A673 (cell line): ENCODE measurements around the gene FGGY. TPM values are rescaled to one million over a fixed set of nuclear protein-coding genes. Genes with fewer than 3 reads are reported as not detected.
"Not testable (repeated sequence)": the region's sequence is repeated elsewhere in the genome, so short reads cannot be mapped to it uniquely, and the experiment has no call there.

Experiments used
- BruUV-seq: library from RNA; stranded (reverse); fragments of 400-500 nt; replicated peaks from 2 replicates; lab custom pipeline; 2021; lab: Mats Ljungman, UMichigan
- CTCF ChIA-PET: fragments of 300-600 bp; sonication (Branson Sonifier 250); formaldehyde crosslinking; loops from one replicate; lab custom pipeline; 2022; ENCODE audit warnings: antibody characterized with exemption; lab: Charles Lee
- POLR2A ChIA-PET: fragments of 300-600 bp; sonication (Branson Sonifier 250); formaldehyde crosslinking; loops from one replicate; lab custom pipeline; 2022; ENCODE audit warnings: antibody characterized with exemption; ENCODE audit not compliant: low non-redundant PET; lab: Charles Lee
- DNase-seq: peaks from one replicate; pipeline ENCODE4 v3.0.0-alpha.2; 2015; ENCODE audit warnings: low spot score
- H3K27ac ChIP-seq: fragments of 200-600 bp; sonication (generic); 2 replicates; pipeline ENCODE4 v1.5.1; 2016; ENCODE audit warnings: mixed run types, low read depth, mild to moderate bottlenecking, mixed read lengths, antibody characterized with exemption, low read length; ENCODE audit not compliant: poor library complexity, severe bottlenecking
- H3K27me3 ChIP-seq: fragments of 200-600 bp; sonication (generic); replicated peaks from 2 replicates; pipeline ENCODE4 v1.6.1; 2017; ENCODE audit warnings: mixed run types, low read depth, mild to moderate bottlenecking, mixed read lengths, antibody characterized with exemption, low read length; ENCODE audit not compliant: insufficient read depth, poor library complexity
- H3K36me3 ChIP-seq: fragments of 200-600 bp; sonication (generic); 2 replicates; pipeline ENCODE4 v1.6.1; 2016; ENCODE audit warnings: mixed run types, mild to moderate bottlenecking, mixed read lengths, antibody characterized with exemption, low read length; ENCODE audit not compliant: insufficient read depth, poor library complexity, severe bottlenecking
- H3K4me1 ChIP-seq: fragments of 200-600 bp; sonication (generic); 2 replicates; pipeline ENCODE4 v1.6.1; 2017; ENCODE audit warnings: mixed run types, mild to moderate bottlenecking, mixed read lengths, antibody characterized with exemption, low read length; ENCODE audit not compliant: insufficient read depth, poor library complexity, severe bottlenecking
- H3K4me3 ChIP-seq: fragments of 200-600 bp; sonication (generic); 2 replicates; pipeline ENCODE4 v1.5.1; 2016; ENCODE audit warnings: low read depth, mixed run types, mild to moderate bottlenecking, mixed read lengths, low read length; ENCODE audit not compliant: poor library complexity, severe bottlenecking
- H3K9me3 ChIP-seq: fragments of 200-600 bp; sonication (generic); 2 replicates; pipeline ENCODE4 v1.6.1; 2016; ENCODE audit warnings: mixed run types, low read depth, mild to moderate bottlenecking, mixed read lengths, antibody characterized with exemption, low read length; ENCODE audit not compliant: poor library complexity, severe bottlenecking
- EZH2 ChIP-seq: fragments of 200-600 bp; sonication (generic); IDR thresholded peaks from 2 replicates; pipeline ENCODE4 v1.6.1; 2017; ENCODE audit warnings: borderline replicate concordance, low read depth, mild to moderate bottlenecking, mixed read lengths, antibody characterized with exemption, low read length; ENCODE audit not compliant: poor library complexity, severe bottlenecking
- intact Hi-C: fragments of 100-400 bp; cut with micrococcal nuclease; formaldehyde crosslinking; loops from one replicate; pipeline ENCODE4 v1.10.0; 2022; ENCODE audit not compliant: unreplicated experiment
- total RNA-seq: library from RNA; stranded (reverse); gene quantifications from 2 replicates; pipeline ENCODE4 v1.2.3, GENCODE V29; 2021
- TF ChIP-seq, protein P1 (sequence below): fragments of 300-800, 200-600 bp; sonication (generic); conservative IDR thresholded peaks from 2 replicates; pipeline ENCODE4 v1.5.1; 2017; ENCODE audit warnings: low read depth, mild to moderate bottlenecking, antibody characterized with exemption, low read length, moderate library complexity, mixed read lengths

The FGGY gene
- total RNA-seq, 1 experiment from 2014 or later, result 2.6 TPM

DNA sequence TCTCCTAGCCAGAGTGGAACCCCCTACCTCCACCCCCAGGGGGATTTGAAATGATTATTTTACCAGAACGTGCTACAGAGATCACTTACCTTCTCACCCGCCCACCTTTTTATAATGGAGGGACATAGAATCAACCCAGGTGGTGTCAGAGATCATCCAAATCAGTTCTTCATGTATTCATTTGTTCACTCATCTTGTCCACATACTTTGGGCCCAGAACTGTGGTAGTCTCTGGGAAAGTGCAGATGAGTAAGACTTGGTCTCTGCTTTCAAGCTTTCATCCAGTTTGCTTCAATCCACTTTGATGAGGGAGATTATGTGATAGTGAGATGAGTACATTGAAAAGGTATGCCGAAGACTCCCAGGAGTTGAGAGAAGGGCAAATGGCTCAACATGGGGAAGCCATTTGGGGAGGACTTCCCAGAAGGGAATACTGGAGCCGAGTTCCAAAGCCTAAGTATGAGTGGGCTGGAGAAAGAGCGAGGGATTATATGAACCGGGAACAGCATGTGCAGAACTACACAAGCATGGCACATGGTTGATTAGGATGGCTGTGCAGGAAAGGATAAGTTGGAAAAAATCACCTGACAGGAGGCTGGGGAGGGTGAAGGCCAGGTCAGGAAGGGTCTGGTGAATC, 1.9 kb downstream of the FGGY start:
- ChIA-PET POLR2A (no interaction called here), CTCF (no interaction called here)
- H3K9me3 ChIP-seq, result no peaks in the 10 kb centered on the region
- BruUV-seq, result no TSS peak
- H3K27ac ChIP-seq, result no peak overlapping the region
- no peaks in the 10 kb centered on the region for H3K27me3 ChIP-seq
- H3K4me3 ChIP-seq, result no peak overlapping the region
- no peaks in the 10 kb centered on the region for H3K4me1 ChIP-seq
- intact Hi-C loops, result no loop called here
- no peak for DNase-seq
- no peak for TF ChIP-seq EZH2
- TF ChIP-seq, protein P1, sequence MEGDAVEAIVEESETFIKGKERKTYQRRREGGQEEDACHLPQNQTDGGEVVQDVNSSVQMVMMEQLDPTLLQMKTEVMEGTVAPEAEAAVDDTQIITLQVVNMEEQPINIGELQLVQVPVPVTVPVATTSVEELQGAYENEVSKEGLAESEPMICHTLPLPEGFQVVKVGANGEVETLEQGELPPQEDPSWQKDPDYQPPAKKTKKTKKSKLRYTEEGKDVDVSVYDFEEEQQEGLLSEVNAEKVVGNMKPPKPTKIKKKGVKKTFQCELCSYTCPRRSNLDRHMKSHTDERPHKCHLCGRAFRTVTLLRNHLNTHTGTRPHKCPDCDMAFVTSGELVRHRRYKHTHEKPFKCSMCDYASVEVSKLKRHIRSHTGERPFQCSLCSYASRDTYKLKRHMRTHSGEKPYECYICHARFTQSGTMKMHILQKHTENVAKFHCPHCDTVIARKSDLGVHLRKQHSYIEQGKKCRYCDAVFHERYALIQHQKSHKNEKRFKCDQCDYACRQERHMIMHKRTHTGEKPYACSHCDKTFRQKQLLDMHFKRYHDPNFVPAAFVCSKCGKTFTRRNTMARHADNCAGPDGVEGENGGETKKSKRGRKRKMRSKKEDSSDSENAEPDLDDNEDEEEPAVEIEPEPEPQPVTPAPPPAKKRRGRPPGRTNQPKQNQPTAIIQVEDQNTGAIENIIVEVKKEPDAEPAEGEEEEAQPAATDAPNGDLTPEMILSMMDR, result no peak
- H3K36me3 ChIP-seq, result no peaks in the 10 kb centered on the region

DNA sequence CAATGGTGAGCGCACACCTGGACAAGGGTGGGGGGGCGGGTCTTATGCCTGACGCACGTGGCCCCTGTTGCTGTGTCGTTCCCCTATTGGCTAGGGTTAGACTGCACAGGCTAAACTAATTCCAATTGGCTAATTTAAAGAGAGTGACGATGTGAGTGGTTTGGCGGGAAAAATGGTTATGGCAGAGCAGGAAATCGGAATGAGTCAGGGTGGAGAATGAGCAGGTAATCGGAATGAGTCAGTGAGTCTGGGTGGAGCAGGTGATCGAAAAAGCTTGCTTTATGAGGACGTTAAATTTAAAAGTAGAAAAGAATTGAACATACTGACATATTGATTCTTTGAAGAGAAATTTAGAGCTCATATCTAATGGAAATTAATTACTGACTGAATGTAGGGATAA, 2.8 kb downstream of the FGGY start:
- H3K36me3 ChIP-seq, H3K27me3 ChIP-seq, H3K4me3 ChIP-seq, BruUV-seq, H3K4me1 ChIP-seq, H3K27ac ChIP-seq, POLR2A ChIA-PET, CTCF ChIA-PET, DNase-seq, intact Hi-C loops, H3K9me3 ChIP-seq: not testable (repeated sequence)

DNA sequence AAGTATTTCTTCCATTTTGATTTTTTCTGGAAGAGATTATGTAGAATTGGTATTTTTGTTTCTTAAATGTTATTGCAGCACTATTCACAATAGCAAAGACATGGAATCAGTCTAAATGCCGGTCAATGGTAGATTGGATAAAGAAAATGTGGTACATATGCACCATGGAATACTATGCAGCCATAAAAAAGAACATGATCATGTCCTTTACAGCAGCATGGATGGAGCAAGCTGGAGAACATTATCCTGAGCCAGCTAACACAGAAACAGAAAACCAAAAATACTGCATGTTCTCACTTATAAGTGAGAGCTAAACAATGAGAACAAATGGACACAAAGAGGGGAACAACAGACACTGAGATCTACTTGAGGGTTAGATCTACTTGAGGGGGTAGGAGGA, 5.4 kb downstream of the FGGY start:
- intact Hi-C loops, result no loop called here
- CTCF ChIA-PET, result no interaction called here
- H3K9me3 ChIP-seq, result peaks cover 3% of the 10 kb centered on the region
- BruUV-seq, result no TSS peak
- no peak overlapping the region for H3K4me3 ChIP-seq
- DNase-seq, result no peak
- H3K36me3 ChIP-seq, result no peaks in the 10 kb centered on the region
- no peaks in the 10 kb centered on the region for H3K27me3 ChIP-seq
- no peaks in the 10 kb centered on the region for H3K4me1 ChIP-seq
- no peak for TF ChIP-seq EZH2
- TF ChIP-seq, protein P1, result no peak
- POLR2A ChIA-PET, result no interaction called here
- H3K27ac ChIP-seq, result no peak overlapping the region

DNA sequence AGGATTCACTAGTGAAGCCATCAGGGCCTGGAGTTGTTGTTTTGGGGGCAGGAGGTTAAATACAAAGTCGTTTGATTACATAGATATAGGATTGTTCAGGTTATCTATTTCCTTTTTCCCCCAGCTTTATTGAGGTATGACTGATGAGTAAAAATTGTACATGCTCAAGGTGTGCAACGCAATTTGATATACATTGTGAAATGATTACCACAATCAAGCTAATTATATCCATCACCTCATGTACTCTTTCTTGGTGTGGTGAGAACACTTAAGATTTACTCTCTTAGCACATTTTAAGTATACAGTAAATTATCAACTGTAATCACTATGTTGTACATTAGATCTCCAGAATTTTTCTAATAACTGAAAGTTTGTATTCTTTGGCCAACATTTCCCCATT, 6.0 kb downstream of the FGGY start:
- no peaks in the 10 kb centered on the region for H3K4me1 ChIP-seq
- BruUV-seq, result no TSS peak
- CTCF ChIA-PET, result no interaction called here

More for the DNA sequence above, 6.0 kb downstream of the FGGY start:
- no peaks in the 10 kb centered on the region for H3K27me3 ChIP-seq
- H3K4me3 ChIP-seq, result no peak overlapping the region
- H3K27ac ChIP-seq, result no peak overlapping the region
- intact Hi-C loops, result no loop called here
- POLR2A ChIA-PET, result no interaction called here
- no peaks in the 10 kb centered on the region for H3K36me3 ChIP-seq
- peaks cover 3% of the 10 kb centered on the region for H3K9me3 ChIP-seq
- TF ChIP-seq, protein P1, result no peak
- TF ChIP-seq EZH2, result no peak
- no peak for DNase-seq
